ENCODE results near the gene ATXN2.
A peak's percentile ranks its signal among the peaks of the same experiment; 100 is the strongest.

ATXN2 gene

DNA sequence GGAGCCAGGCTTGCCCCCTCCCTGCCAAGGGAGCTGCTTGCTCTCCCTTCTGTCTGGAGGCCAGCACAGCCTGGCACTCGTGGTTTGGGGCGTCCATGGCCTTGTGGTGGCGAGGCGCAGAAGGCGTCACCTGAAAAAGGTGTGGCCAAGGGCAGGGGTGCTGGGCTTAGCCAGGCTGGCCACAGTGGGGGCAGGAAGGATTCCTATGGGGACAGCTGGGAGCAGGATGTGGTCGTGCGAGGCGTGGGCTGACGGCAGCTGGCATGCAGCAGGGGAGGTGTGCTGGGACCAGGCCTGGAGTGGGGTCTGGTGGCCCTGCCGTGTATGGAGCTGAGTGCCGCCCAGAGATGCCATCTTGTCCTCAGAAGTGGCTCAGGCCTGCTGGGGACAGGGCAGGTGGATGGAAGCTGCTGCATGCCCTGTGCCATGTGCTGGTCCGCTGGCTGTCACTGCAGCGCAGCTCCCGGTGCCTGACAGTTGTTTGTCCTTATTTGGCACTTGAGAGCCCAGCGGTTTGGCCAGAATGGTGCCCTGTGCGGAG, 163.4 kb downstream of the ATXN2 start:
- no peaks in the 10 kb centered on the region for H3K27me3 ChIP-seq (ENCODE audit: control insufficient read depth in 1 of 2, insufficient read depth in 1 of 2, low read length in 2 of 2)
- H3K4me2 ChIP-seq (ENCODE audit: low read length, poor library complexity, severe bottlenecking), result no peak overlapping the region
- no peak overlapping the region for H2BK5ac ChIP-seq (ENCODE audit: low read depth, low read length, poor library complexity, severe bottlenecking)
- H3K36me3 ChIP-seq (ENCODE audit: control insufficient read depth in 1 of 2, insufficient read depth in 2 of 2, low read depth in 1 of 2, low read length in 2 of 2), result peaks cover 13 to 37% of the 10 kb centered on the region in 2 experiments
- H3K27ac ChIP-seq (ENCODE audit: low read length, poor library complexity, severe bottlenecking), result peak overlapping the region; percentile 43
- no peaks in the 10 kb centered on the region for H3K9me3 ChIP-seq (ENCODE audit: control insufficient read depth, low read length)
- peak overlapping the region; percentile 3 to 59 for H2BK12ac ChIP-seq (ENCODE audit: low read length in 2 of 2)
- H3K4ac ChIP-seq (ENCODE audit: low read depth in 1 of 2, low read length in 2 of 2), result peak overlapping the region in 1 of 2 experiments; percentile 19
- no peaks in the 10 kb centered on the region for H3K79me1 ChIP-seq (replicated peaks; ENCODE audit: low read length, poor library complexity, severe bottlenecking)
- WGBS, result 85% methylated on average over 16 of the region's 16 CpGs
- no peak overlapping the region for H2AFZ ChIP-seq (ENCODE audit: low read depth, low read length)
- H3K4me1 ChIP-seq (ENCODE audit: control insufficient read depth, insufficient read depth, low read depth, low read length), result peaks cover 65% of the 10 kb centered on the region
- peak overlapping the region; percentile 78 for H4K8ac ChIP-seq (ENCODE audit: low read length)
- peak overlapping the region; percentile 59 to 74 for H3K18ac ChIP-seq (ENCODE audit: low read depth in 1 of 2, low read length in 2 of 2)
- no peak overlapping the region for H2BK15ac ChIP-seq (ENCODE audit: low read depth, poor library complexity, severe bottlenecking)
- peak overlapping the region; percentile 90 for H4K91ac ChIP-seq (ENCODE audit: low read length)
- H2BK120ac ChIP-seq (ENCODE audit: low read depth, low read length), result no peak overlapping the region
- DNase-seq, result no peak
- peak overlapping the region; percentile 9 for H3K9ac ChIP-seq (ENCODE audit: low read length)
- no peak overlapping the region for H3K4me3 ChIP-seq (ENCODE audit: insufficient read depth in 1 of 2, low read depth in 1 of 2, low read length in 2 of 2)
- peak overlapping the region; percentile 11 for H2AK5ac ChIP-seq (ENCODE audit: low read length, severe bottlenecking)
- H3K14ac ChIP-seq (ENCODE audit: low read length in 2 of 2), result peak overlapping the region in 1 of 2 experiments; percentile 94
- H3K23ac ChIP-seq (ENCODE audit: low read length in 2 of 2), result no peak overlapping the region

DNA sequence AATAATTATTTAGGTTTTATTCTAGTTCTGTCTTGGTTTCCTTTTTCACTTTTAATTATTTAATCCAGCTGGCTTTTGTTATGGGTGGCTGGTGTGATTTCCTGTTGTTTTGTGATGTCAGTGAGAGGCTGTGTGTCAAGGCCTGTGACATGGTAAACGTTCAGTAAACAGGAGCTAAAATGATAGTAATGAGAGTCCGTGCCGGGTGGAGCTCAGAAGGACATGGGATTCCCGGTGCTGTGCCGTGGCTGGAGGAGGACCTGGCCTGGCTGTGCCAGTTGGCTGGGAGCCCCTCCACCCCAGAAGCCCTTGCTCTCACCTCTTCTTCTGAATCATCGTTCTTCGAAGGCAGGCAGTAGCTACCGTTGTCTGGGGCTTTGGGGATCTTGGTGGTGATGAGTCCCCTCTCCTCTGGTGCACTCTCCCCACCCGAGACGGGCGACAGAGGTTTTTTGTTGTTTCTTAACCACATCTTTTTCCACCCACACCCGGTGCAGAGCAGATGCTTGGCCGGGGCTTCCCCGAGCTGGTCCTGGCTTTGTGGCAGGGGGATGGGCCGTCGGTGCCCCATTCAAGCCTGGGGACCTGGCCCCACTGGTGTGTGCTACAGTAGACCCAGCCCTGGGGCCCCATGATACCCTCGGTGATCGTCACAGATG, 164.3 kb downstream of the ATXN2 start:
- no peaks in the 10 kb centered on the region for H3K27me3 ChIP-seq (ENCODE audit: control insufficient read depth in 1 of 2, insufficient read depth in 1 of 2, low read length in 2 of 2)
- peak overlapping the region; percentile 52 to 73 for H3K18ac ChIP-seq (ENCODE audit: low read depth in 1 of 2, low read length in 2 of 2)
- peak overlapping the region in 1 of 2 experiments; percentile 24 for H3K4ac ChIP-seq (ENCODE audit: low read depth in 1 of 2, low read length in 2 of 2)
- H3K23ac ChIP-seq (ENCODE audit: low read length in 2 of 2), result peak overlapping the region in 1 of 2 experiments; percentile 37
- H2AFZ ChIP-seq (ENCODE audit: low read depth, low read length), result no peak overlapping the region
- H2BK15ac ChIP-seq (ENCODE audit: low read depth, poor library complexity, severe bottlenecking), result peak overlapping the region; percentile 61
- WGBS, result 66% methylated on average over 17 of the region's 18 CpGs
- H3K4me2 ChIP-seq (ENCODE audit: low read length, poor library complexity, severe bottlenecking), result peak overlapping the region; percentile 56
- peak overlapping the region in 1 of 2 experiments; percentile 57 for H3K4me3 ChIP-seq (ENCODE audit: insufficient read depth in 1 of 2, low read depth in 1 of 2, low read length in 2 of 2)
- peak overlapping the region; percentile 55 for H3K9ac ChIP-seq (ENCODE audit: low read length)
- H4K8ac ChIP-seq (ENCODE audit: low read length), result peak overlapping the region; percentile 77
- peak overlapping the region; percentile 79 for H4K91ac ChIP-seq (ENCODE audit: low read length)
- H3K4me1 ChIP-seq (ENCODE audit: control insufficient read depth, insufficient read depth, low read depth, low read length), result peaks cover 70% of the 10 kb centered on the region
- H3K79me1 ChIP-seq (replicated peaks; ENCODE audit: low read length, poor library complexity, severe bottlenecking), result no peaks in the 10 kb centered on the region
- DNase-seq, result peak; percentile 79
- H2BK5ac ChIP-seq (ENCODE audit: low read depth, low read length, poor library complexity, severe bottlenecking), result peak overlapping the region; percentile 4
- H3K9me3 ChIP-seq (ENCODE audit: control insufficient read depth, low read length), result no peaks in the 10 kb centered on the region
- H2BK120ac ChIP-seq (ENCODE audit: low read depth, low read length), result peak overlapping the region; percentile 64
- H2BK12ac ChIP-seq (ENCODE audit: low read length in 2 of 2), result no peak overlapping the region
- H3K27ac ChIP-seq (ENCODE audit: low read length, poor library complexity, severe bottlenecking), result peak overlapping the region; percentile 73
- no peak overlapping the region for H3K14ac ChIP-seq (ENCODE audit: low read length in 2 of 2)
- H3K36me3 ChIP-seq (ENCODE audit: control insufficient read depth in 1 of 2, insufficient read depth in 2 of 2, low read depth in 1 of 2, low read length in 2 of 2), result peaks cover 8 to 34% of the 10 kb centered on the region in 2 experiments
- H2AK5ac ChIP-seq (ENCODE audit: low read length, severe bottlenecking), result peak overlapping the region; percentile 33

DNA sequence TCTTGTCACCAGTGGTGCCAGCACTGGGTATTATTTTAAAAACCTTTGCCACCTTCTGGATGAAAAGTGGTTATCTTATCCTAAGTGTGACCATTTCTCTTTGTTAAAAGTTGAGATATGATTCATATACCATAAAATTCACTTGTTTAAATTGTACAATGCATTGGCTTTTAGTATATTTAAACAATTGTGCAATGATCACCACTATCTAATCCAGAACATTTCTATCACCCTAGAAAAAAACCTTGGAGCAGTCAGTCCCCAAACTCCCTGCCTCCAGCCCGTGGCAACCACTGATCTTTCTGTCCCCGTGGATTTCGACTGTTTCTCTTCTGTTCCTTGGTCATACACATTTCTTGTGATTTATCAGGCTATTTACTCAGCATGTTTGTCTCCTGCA, 165.1 kb downstream of the ATXN2 start:
- Histone ChIP-seq H3K23ac (ENCODE audit: low read length in 2 of 2) (no peak overlapping the region), H3K36me3 (ENCODE audit: control insufficient read depth in 1 of 2, insufficient read depth in 2 of 2, low read depth in 1 of 2, low read length in 2 of 2) (peaks cover 4 to 35% of the 10 kb centered on the region in 2 experiments), H4K91ac (ENCODE audit: low read length) (no peak overlapping the region), H2BK120ac (ENCODE audit: low read depth, low read length) (no peak overlapping the region), H3K14ac (ENCODE audit: low read length in 2 of 2) (no peak overlapping the region), H3K18ac (ENCODE audit: low read depth in 1 of 2, low read length in 2 of 2) (peak overlapping the region in 1 of 2 experiments; percentile 78), H2AFZ (ENCODE audit: low read depth, low read length) (no peak overlapping the region), H3K9me3 (ENCODE audit: control insufficient read depth, low read length) (no peaks in the 10 kb centered on the region), H3K4me2 (ENCODE audit: low read length, poor library complexity, severe bottlenecking) (no peak overlapping the region), H3K9ac (ENCODE audit: low read length) (peak overlapping the region; percentile 55), H2BK15ac (ENCODE audit: low read depth, poor library complexity, severe bottlenecking) (no peak overlapping the region), H2BK5ac (ENCODE audit: low read depth, low read length, poor library complexity, severe bottlenecking) (no peak overlapping the region), H3K4ac (ENCODE audit: low read depth in 1 of 2, low read length in 2 of 2) (no peak overlapping the region), H3K27ac (ENCODE audit: low read length, poor library complexity, severe bottlenecking) (peak overlapping the region; percentile 73), H3K4me3 (ENCODE audit: insufficient read depth in 1 of 2, low read depth in 1 of 2, low read length in 2 of 2) (peak overlapping the region in 1 of 2 experiments; percentile 57), H2AK5ac (ENCODE audit: low read length, severe bottlenecking) (peak overlapping the region; percentile 17), H3K27me3 (ENCODE audit: control insufficient read depth in 1 of 2, insufficient read depth in 1 of 2, low read length in 2 of 2) (no peaks in the 10 kb centered on the region), H2BK12ac (ENCODE audit: low read length in 2 of 2) (peak overlapping the region in 1 of 2 experiments; percentile 42), H4K8ac (ENCODE audit: low read length) (no peak overlapping the region), H3K4me1 (ENCODE audit: control insufficient read depth, insufficient read depth, low read depth, low read length) (peaks cover 69% of the 10 kb centered on the region), H3K79me1 (replicated peaks; ENCODE audit: low read length, poor library complexity, severe bottlenecking) (no peaks in the 10 kb centered on the region)
- WGBS, result 57% methylated on average over 3 of the region's 3 CpGs
- peak; percentile 43 for DNase-seq

DNA sequence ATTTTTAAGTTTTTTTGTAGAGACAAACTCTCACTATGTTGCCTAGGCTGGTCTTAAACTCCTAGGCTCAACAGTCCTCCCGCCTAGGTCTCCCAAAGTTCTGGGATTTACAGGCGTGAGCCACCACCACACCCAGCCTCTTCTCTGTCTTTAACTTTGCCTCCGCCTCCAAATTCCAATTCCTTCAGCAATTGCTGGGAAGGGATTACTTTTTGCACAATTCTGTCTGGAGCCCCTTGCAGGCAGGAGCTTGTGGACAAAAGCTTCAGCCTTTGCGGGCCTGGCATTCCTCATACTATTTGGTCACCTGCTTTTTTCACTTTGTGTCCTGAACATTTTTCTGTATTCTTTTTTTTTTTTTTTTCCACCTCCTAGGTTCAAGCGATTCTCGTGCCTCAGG, 167.3 kb downstream of the ATXN2 start:
- Histone ChIP-seq H3K4me3 (ENCODE audit: insufficient read depth in 1 of 2, low read depth in 1 of 2, low read length in 2 of 2) (no peak overlapping the region), H4K91ac (ENCODE audit: low read length) (no peak overlapping the region), H3K23ac (ENCODE audit: low read length in 2 of 2) (no peak overlapping the region), H2AFZ (ENCODE audit: low read depth, low read length) (no peak overlapping the region), H3K18ac (ENCODE audit: low read depth in 1 of 2, low read length in 2 of 2) (no peak overlapping the region), H3K79me1 (replicated peaks; ENCODE audit: low read length, poor library complexity, severe bottlenecking) (no peaks in the 10 kb centered on the region), H3K36me3 (ENCODE audit: control insufficient read depth in 1 of 2, insufficient read depth in 2 of 2, low read depth in 1 of 2, low read length in 2 of 2) (peaks cover 5 to 51% of the 10 kb centered on the region in 2 experiments), H2BK12ac (ENCODE audit: low read length in 2 of 2) (no peak overlapping the region), H3K27ac (ENCODE audit: low read length, poor library complexity, severe bottlenecking) (peak overlapping the region; percentile 56), H2AK5ac (ENCODE audit: low read length, severe bottlenecking) (no peak overlapping the region), H3K4me1 (ENCODE audit: control insufficient read depth, insufficient read depth, low read depth, low read length) (peaks cover 64% of the 10 kb centered on the region), H3K14ac (ENCODE audit: low read length in 2 of 2) (no peak overlapping the region), H2BK5ac (ENCODE audit: low read depth, low read length, poor library complexity, severe bottlenecking) (no peak overlapping the region), H4K8ac (ENCODE audit: low read length) (no peak overlapping the region), H2BK120ac (ENCODE audit: low read depth, low read length) (no peak overlapping the region), H3K4ac (ENCODE audit: low read depth in 1 of 2, low read length in 2 of 2) (no peak overlapping the region), H3K27me3 (ENCODE audit: control insufficient read depth in 1 of 2, insufficient read depth in 1 of 2, low read length in 2 of 2) (no peaks in the 10 kb centered on the region), H3K4me2 (ENCODE audit: low read length, poor library complexity, severe bottlenecking) (no peak overlapping the region), H3K9me3 (ENCODE audit: control insufficient read depth, low read length) (no peaks in the 10 kb centered on the region), H2BK15ac (ENCODE audit: low read depth, poor library complexity, severe bottlenecking) (no peak overlapping the region), H3K9ac (ENCODE audit: low read length) (no peak overlapping the region)
- 88% methylated on average over 6 of the region's 6 CpGs for WGBS
- DNase-seq, result peak; percentile 55

Data from mesenchymal stem cell (in vitro differentiated cells and primary cell).